Stimulated activated CD4-positive, alpha-beta T cell treated with anti-CD3 and anti-CD28 coated beads, Interleukin-1b, Interleukin-23, amount 100 ng/mL, for 48 hours (primary cell): ENCODE results near the gene ANXA1.

ENCODE experiments used
- DNase-seq: peaks from one replicate; pipeline ENCODE4 v3.0.0-alpha.2; 2020

ANXA1 gene, protein sequence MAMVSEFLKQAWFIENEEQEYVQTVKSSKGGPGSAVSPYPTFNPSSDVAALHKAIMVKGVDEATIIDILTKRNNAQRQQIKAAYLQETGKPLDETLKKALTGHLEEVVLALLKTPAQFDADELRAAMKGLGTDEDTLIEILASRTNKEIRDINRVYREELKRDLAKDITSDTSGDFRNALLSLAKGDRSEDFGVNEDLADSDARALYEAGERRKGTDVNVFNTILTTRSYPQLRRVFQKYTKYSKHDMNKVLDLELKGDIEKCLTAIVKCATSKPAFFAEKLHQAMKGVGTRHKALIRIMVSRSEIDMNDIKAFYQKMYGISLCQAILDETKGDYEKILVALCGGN

DNA sequence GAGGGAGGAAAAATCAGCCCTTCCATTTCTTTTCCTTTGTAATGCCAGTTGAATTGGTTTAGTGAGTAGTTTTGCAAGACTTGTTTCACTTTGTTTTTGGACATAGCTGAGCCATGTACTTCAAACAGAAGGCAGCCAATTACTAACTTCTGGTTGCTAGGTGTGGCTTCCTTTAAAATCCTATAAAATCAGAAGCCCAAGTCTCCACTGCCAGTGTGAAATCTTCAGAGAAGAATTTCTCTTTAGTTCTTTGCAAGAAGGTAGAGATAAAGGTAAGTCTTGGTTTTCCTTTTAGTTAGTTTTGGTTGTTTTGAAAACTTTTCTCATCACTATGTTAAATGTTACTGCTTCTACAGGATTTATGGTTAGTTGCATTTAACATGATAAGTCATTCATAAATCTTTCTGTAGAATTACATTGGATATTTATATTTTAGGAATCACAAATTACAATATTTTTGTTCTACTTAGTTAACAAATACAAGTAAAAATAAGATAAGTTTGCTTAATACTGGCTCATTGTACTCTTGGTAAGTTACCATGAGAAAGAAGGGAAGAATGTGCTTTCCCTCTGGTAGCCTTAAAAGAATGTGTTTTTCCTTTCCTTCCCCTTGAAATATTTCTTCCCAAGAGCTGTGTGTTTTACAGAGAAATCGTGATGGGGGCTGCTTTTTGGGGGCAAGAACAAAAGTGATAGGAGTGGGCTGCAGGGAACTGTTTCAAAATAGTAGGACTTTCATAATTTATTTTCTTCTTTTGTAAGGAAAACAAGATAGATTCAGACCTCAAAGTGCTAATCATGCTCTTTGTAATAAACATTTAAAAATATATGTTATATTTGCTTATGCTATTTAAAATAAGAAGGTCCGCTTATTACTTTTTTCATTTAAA, at the start of gene ANXA1:
Gene ANXA1 (plus strand): TSS at position 213 of the 890 bp plus-strand sequence. CDS start 6,671 bp downstream, outside the sequence.
- DNase-seq = no peak

DNA sequence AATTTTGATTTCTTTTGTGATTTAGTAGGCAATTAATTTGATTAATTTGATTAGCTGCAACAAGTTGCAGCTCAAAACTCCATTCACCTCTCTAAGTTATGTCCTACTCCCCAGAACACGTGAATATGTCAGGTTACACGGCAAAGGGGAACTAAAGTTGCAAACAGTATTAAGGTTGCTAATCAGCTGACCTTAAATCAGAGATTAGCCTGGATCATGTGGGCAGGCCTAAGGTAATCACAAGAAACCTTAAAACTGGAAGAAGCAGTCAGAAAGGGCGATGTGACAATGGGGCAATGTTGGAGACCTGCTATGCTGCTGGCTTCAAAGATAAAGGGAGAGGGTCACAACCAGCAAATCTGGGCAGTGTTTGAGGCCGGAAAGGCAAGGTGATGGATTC, 47.3 kb upstream of the ANXA1 start:
- DNase-seq = no peak

DNA sequence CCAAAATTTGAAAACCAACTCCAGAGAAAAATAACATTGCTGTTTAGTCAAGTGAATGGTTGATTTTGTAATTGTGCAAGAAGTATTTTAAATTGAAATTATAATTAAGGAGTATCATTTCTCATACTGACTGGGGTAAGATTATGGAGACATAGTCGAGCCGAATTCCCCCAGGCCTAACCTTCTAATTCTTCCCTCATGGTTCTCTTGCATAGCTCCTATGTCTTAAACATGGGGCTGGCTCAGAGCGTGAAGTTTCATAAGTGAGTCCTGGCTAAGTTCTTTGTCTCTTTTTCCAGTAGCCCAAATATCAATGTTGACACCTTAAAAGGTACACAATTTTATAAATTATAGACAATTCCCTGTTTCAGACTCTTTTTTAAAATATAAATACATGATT, 46.7 kb upstream of the ANXA1 start:
- DNase-seq = no peak

DNA sequence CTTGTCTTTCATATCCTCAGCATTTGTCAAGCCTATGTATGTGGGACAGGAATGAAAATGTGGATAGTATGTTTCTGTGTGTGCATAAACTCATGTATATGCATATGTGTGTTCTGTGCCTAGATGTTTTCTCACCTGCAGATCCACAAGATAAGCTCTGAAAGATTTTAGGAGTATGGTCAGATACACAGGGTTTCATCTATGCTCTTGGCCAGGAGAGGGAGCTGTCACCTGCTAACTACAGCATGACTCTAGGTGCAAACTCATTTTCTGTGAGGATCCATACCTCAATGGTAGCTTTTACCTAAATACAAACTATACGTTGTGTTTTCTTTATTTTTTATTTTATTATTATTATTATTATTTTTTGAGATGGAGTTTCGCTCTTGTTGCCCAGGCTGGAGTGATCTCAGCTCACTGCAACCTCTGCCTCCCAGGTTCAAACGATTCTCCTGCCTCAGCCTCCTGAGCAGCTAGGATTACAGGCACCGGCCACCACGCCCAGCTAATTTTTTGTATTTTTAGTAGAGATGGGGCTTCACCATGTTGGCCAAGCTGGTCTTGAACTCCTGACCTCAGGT, 44.1 kb upstream of the ANXA1 start:
- peak; percentile 55 for DNase-seq

DNA sequence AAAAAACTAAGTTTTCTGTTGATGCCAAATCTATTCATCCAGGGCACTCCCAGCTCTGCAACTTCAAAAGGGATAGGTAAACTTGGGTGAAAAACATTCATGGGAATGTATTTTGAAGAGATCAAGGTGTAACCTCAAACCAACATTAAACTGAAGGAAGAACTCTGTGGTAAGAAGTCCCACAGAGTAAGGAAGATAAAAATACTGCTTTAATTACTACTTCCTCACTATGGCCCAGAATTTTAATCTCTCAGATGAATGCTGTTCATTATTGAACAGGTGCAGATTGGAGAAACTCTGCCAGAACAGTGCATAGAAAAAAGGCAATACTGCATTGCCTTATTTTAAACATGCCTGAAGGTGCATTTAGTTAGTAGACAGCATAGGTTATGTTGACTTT, 37.6 kb upstream of the ANXA1 start:
- DNase-seq = no peak

GRCh38 chr9:73114958-73115357, 36.7 kb upstream of the ANXA1 start:
- DNase-seq = no peak

GRCh38 chr9:73116031-73116430, 35.6 kb upstream of the ANXA1 start:
- DNase-seq = no peak

GRCh38 chr9:73116880-73117279, 34.8 kb upstream of the ANXA1 start:
- no peak for DNase-seq

- no peak for DNase-seq
These were observed 33.4 kb upstream of the ANXA1 start for GRCh38 chr9:73118286-73118685.

DNA sequence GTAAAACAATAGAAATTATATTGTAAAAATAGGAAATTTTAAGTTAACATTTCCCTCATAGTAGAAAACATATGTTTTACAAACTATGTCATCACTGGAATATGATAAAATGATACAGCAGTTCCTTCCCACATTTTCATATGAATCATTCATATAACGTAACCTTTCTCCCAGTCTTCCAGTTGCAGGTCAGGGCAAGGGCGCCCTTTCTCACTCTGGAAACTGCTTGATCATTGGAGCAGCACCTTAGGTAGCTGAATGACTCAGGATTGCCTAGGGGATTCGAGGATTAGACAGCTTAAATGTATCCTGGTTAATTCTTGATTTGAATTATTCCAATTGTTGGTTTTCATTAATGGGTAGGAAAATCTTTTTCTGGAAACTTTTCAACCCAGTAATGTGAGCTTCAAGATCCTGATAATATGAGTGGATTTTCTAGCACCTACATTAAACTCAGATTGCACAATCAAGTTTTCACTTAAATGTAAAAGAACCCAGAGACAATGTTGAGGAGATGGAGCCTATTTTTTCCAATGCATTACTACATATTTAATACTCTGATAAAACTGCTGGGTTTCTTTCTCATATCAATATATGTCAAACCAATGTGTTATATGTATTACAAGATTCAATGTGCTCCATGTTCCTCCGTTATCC, 32.6 kb upstream of the ANXA1 start:
- no peak for DNase-seq

- DNase-seq = no peak
These were observed 30.2 kb upstream of the ANXA1 start for GRCh38 chr9:73121375-73121935.

DNA sequence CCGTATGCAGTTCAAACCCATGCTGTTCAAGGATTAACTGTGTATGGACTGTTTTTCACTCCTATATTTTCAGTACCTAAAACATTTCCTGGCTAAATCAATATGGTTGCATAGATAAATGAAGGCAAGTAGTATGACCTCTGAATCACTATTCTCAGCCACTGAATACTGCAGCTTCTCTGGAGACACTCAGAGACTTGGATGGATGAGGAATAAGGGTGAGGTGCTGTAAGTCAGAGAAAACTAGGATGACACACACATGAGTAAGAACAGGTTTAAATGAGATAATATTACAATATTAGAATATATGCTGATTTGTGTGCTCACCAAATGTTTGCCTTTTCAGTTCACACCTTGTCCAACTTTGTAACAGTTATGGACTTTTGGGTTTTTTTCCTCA, 26.0 kb upstream of the ANXA1 start:
- DNase-seq = no peak

- DNase-seq = no peak
These were observed 21.6 kb upstream of the ANXA1 start for GRCh38 chr9:73129941-73130685.

DNA sequence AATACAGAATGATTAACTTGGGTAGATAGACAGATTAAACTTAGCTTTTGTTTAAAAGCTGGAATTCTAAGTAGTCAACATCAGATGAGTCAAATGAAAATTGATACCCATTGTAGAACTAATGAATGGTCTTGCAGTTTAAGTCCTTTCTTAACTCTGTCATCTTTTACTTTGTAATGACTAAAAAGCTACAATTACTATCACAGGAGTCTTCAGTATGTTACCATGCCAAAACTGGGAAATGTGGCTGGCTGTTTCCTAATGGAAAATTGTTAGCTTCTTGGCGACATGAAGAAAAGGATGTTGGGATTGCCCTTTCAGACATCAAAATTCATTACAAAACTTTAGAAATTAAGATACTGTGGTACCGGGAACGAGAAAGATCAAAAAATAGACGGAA, 20.2 kb upstream of the ANXA1 start:
- DNase-seq = no peak

DNA sequence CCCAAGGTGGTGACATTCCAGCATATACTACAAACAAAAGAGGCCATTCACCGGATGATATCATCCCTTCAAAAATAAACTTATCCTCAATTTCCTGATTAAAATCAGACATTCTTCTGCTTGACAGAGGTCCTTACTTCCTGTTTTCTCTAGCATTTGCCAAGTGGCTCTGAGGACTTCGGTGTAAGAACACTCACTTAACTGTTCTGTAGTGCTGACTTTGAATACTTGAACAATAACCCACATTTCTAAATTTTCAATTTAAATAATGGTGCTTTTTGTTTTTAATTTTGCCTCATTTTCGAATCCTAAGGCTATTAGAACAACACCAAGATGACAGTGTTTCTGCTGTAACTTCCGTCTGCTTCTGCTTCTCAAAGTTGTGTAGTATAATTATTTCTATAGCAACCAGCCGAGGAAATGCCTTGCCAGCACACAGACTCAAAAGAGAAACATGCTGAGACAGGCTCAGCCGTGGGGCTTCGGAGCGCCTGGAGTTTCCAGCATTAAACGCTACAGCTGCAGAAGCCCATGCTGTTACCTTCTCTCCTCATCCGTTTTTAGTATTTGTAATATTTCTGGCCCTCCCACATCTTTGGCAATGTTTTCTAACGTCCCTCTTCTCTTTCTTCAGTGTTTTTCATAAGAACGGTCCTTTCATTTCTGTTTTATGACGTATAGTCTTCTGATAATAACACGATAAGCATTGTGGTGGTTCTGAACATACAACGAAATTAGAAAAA, 19.5 kb upstream of the ANXA1 start:
- peak; percentile 69 for DNase-seq

- no peak for DNase-seq
These were observed 18.5 kb upstream of the ANXA1 start for GRCh38 chr9:73133022-73133651.

DNA sequence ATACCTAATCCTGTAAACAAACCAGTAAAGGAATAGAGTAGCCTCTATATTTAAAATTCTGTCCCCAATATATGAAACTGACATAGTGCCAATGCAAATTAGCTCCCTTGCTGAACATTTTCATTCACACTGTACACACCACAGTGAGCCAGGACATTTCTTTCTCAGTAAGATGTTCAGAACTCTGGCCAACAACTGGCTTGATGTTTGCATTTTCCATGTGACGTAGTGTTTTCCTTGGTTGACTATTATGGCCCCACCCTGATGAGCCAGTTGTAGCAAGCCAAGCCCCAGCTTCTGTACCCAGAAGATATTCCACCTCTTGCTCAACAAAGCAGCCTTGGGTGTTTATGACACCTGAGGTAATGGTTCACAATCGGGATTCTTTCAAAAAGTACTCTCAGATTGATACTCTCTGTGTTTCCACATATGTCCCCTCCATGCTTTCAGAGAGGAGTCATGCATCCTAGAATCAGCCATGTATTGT, 17.7 kb upstream of the ANXA1 start:
- DNase-seq = no peak

GRCh38 chr9:73135394-73135793, 16.3 kb upstream of the ANXA1 start:
- DNase-seq = no peak

DNA sequence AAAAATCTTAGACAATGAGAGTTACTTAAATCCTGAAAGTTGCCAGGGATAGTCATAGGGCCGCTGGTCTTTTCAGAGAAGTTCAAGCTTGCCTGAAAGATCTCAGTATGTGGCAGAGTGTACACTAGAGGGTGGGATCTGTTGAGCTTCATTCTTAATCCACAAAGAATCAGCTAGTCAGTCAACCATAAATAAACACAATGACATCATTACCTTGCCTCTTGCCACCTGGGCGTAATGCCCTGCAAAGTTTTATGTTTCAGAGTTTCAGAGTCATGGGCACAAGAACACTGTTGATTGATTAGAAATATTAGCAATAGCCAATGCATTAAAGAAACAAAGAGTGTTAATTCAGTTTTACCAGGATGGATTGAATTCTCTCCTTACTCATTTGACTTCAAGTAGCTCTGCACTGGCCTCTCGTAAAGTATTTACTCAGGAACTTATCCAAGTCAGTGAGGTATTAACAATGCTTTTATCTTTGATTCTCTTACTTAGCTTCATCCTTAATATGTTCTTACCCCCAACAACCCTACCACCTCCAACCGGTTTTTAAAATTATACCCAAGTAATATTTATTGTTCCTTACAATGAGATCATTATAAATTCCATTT, 14.3 kb upstream of the ANXA1 start:
- DNase-seq = no peak

- no peak for DNase-seq
These were observed 13.8 kb upstream of the ANXA1 start for GRCh38 chr9:73137914-73138313.
